Measurements from ENCODE around the gene THOC2. TPM values are rescaled to one million over a fixed set of nuclear protein-coding genes. Genes with fewer than 3 reads are reported as not detected.

Gene THOC2
- total and polyA plus RNA-seq, 9 of the 15 experiments (the other 6 are each of a cell fraction or from before 2014, with no cell fraction given): 131 to 234 (median 192) TPM

DNA sequence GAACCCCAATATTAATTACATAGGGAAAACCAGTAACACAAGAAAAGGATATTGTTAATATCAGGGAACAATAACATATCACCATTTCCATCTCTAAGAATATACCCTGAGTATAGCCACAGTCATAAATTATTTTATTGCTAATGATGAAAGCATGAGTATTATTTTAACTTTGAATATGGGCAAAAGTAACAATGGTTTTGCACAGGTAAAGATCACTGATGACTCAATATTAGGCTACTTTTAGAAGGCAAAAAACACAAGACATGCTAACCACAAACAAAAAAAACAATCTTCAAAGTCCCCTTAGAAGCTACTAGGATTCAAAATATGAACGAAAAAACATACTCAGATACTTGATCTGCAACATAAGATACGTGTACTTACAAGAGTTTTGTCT lies 36.5 kb downstream of the THOC2 start (continued):
- TF ChIP-seq SAP30 (IDR thresholded peaks at IDR 0.05; ENCODE audit: borderline replicate concordance, insufficient read depth, low read depth, low read length, poor library complexity, severe bottlenecking): no peak
- no peak for TF ChIP-seq DPF2 (IDR thresholded peaks at IDR 0.05)
- TF ChIP-seq SMAD2 (IDR thresholded peaks at IDR 0.05; ENCODE audit: low read depth, low read length): no peak

GRCh38 chrX:123695242-123695641 lies 37.6 kb downstream of the THOC2 start:
- BruUV-seq (replicated peaks): no TSS peak
- in situ Hi-C loops (cut with MboI) (no loop called here), intact Hi-C loops (cut with micrococcal nuclease) (no loop called here)
- ATAC-seq: no peak
- TF ChIP-seq ZBTB33 (CRISPR knock-in tag; IDR thresholded peaks at IDR 0.05) (no peak), CCNT2 (IDR thresholded peaks at IDR 0.05; ENCODE audit: borderline replicate concordance, extremely low read depth, insufficient read length, low read depth, low read length) (no peak), NR2C1 (IDR thresholded peaks at IDR 0.05) (no peak), NR2C1 (tag; IDR thresholded peaks at IDR 0.05) (no peak), BMI1 (IDR thresholded peaks at IDR 0.05; ENCODE audit: low read length) (no peak), ZNF668 (CRISPR knock-in tag; IDR thresholded peaks at IDR 0.05) (no peak), CTBP1 (IDR thresholded peaks at IDR 0.05; ENCODE audit: borderline replicate concordance) (no peak)
- Histone ChIP-seq H2AFZ (ENCODE audit: low read depth, low read length) (no peak overlapping the region), H3K9ac (ENCODE audit: insufficient read depth in 1 of 2, low read depth in 2 of 2, low read length in 2 of 2) (no peak overlapping the region), H3K27me3 (ENCODE audit: control insufficient read depth in 2 of 2, insufficient read depth in 2 of 2, low read length in 2 of 2) (no peaks in the 10 kb centered on the region), H3K4me2 (ENCODE audit: insufficient read depth, low read length) (no peak overlapping the region), H3K9me3 (replicated peaks; ENCODE audit: control insufficient read depth, insufficient read depth, low read depth, low read length) (no peaks in the 10 kb centered on the region), H3K4me3 (no peak overlapping the region), H3K36me3 (ENCODE audit: control insufficient read depth, insufficient read depth, low read length) (peaks cover 76% of the 10 kb centered on the region), H3K9me1 (ENCODE audit: control insufficient read depth, insufficient read depth, low read length) (no peaks in the 10 kb centered on the region), H3K27ac (ENCODE audit: extremely low read depth, low read depth, low read length) (no peak overlapping the region), H4K20me1 (replicated peaks; ENCODE audit: control insufficient read depth, insufficient read depth, low read length) (no peaks in the 10 kb centered on the region; the same call in 1 of the 2 replicates), H3K79me2 (ENCODE audit: control insufficient read depth, insufficient read depth, low read length) (peaks cover 7% of the 10 kb centered on the region; the same call in 1 of the 3 replicates), H3K4me1 (replicated peaks in 1 of 2; ENCODE audit: control insufficient read depth in 2 of 2, insufficient read depth in 2 of 2, low read length in 2 of 2) (no peaks in the 10 kb centered on the region)
- POLR2A ChIA-PET: interaction anchor here (0.6 to 1.0 kb wide), 2 partner anchors 12 to 35 kb away, joined by 3 read pairs; no protein-coding TSS in a partner anchor
- CTCF ChIA-PET (ENCODE audit: low intra/inter-chr PET ratio): no interaction called here
- FAIRE-seq: no peak
- no peak for DNase-seq (ENCODE audit: extremely low read depth in 1 of 4, low spot score in 3 of 4)
